HG03378 (cell line): ENCODE results near the gene CISD1.

Experiments used
- ATAC-seq: cut with Tn5 transposase; IDR thresholded peaks from one replicate; pipeline ENCODE4 v1.9.1; 2021; ENCODE audit warnings: mild to moderate bottlenecking, moderate library complexity; ENCODE audit not compliant: unreplicated experiment

CISD1 gene

DNA sequence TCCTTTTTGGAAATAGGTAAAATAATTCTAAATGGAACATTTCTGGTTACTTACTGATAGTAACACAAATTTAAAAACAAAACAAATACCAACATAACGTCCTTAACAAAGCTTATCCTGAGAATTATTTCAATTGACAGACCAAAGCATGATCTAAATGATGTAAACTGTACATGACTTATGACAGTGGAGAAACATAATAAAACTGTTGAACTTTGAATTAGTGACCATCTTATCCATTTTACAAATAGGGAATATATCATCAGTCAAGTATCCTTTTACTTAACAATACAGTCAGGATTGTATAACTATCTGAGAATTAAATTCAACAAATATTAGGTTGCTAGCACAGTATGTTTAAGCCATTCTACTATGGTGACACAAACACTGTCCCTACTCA is 3.7 kb upstream of the CISD1 start:
- ATAC-seq: no peak

DNA sequence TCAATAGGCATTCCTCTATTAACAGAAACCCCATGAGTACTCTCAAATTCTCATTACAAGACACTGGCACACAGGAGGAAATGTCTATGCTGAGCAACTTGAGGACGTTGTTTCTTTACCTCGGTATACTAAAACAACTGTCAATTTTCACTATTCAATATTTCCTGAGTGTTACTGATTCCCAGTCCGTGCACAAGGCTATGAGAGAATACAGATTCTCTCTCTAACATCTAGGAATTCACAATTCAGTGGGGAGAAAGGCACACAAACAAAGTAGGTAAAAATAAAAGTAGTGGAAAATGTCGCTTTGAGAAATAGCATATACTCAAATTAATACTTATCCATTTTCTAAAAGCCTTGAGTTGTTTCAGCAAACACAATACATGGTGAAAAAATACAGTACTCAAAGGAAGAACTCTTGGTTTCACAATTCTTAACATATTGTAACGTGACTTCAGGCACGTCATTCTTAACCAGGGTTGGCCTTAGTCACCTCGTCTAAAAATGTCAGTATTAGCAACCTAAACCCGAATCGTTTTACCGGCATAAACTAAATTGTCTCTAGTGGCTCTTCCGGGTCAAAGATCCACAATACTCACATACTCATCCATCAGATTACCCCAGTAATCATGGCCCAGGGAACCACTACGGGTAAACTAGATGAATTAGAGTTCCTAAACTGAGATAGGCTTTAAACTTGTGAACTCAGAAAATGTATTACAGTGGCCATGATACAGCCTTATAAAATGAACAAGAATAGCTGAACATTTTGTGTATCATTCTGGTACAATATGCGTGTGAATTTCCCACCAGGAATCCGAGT is 2.7 kb upstream of the CISD1 start:
- ATAC-seq: peak; percentile 31

- no peak for ATAC-seq
Measured at GRCh38 chr10:58266826-58267712, 1.9 kb upstream of the CISD1 start.

GRCh38 chr10:58267713-58268453 is 1.1 kb upstream of the CISD1 start, which contains the start of gene IPMK:
Gene IPMK, minus strand, starts transcription at chr10:58267894. Its CDS starts 283 bp downstream, at chr10:58267611.
- ATAC-seq: peak; percentile 36

DNA sequence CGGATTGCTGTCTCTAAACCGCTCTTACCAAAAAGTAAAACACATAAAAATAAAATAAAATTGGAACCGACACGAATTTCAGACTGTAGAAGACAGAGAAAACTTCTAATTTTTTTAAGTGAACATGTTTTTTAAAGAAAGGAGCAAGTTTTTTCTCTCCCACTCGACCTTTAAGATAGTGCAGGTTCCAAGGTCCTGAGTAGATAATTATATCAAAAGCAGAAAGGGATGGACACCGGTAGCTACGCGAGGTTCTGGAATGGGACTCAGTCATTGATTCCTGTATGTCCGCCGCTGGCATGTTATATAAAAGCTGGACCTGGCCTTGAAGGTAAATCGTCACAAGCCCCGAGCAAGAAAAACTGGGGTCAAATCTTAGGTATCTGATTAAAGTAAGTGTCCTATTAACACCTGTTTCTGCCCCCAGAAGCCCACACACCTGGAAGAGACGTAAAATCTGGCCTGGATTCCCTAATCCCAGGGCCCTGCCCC is 462 bp upstream of the CISD1 start:
- no peak for ATAC-seq

- no peak for ATAC-seq
Measured at GRCh38 chr10:58269782-58270290, 874 bp downstream of the CISD1 start.

GRCh38 chr10:58275261-58275660 is 6.3 kb downstream of the CISD1 start:
- ATAC-seq: no peak

- no peak for ATAC-seq
Measured at GRCh38 chr10:58275908-58276307, 6.9 kb downstream of the CISD1 start.

GRCh38 chr10:58278274-58278961 is 9.5 kb downstream of the CISD1 start:
- no peak for ATAC-seq

DNA sequence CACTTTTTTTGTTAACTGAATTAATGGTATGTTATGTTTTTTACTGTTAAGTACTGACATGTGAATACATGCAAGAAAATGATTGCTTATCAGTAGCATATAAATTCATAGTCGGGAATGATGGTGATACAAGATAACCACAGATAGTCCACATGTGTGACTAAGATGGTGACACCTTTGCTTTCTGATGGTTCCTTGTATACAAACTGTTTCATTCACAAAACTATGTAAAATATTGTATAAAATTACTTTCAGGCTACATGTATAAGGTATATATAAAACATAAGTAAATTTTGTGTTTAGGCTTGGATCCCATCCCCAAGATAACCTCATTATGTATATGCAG is 10.0 kb downstream of the CISD1 start:
- no peak for ATAC-seq

GRCh38 chr10:58280477-58280876 is 11.5 kb downstream of the CISD1 start:
- no peak for ATAC-seq

GRCh38 chr10:58281092-58281752 is 12.3 kb downstream of the CISD1 start:
- ATAC-seq: no peak

- ATAC-seq: peak; percentile 99
Measured at GRCh38 chr10:58282615-58283014, 13.7 kb downstream of the CISD1 start.

GRCh38 chr10:58291538-58292174 is 22.7 kb downstream of the CISD1 start:
- ATAC-seq: peak; percentile 92

- no peak for ATAC-seq
Measured at GRCh38 chr10:58293989-58294388, 25.0 kb downstream of the CISD1 start.

DNA sequence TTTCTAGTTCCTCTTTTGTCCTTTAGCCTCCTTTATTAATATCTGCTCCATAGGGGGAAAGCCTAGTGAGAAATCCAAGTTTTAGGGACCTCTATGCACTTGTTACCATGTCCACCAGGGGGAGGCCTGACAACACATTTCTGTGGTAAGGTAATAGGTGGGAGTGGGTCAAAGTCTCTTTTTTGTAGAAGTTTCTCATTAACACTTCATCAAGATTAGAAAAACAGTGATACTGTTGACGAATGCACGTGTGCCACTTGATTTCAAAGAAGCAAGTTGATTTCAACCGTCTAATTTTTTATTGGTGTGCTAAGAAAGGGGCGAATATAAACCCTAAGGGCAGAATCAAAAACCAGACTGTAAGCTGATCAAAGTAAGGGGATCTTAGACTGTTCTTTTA is 30.6 kb downstream of the CISD1 start:
- peak; percentile 96 for ATAC-seq

GRCh38 chr10:58300676-58301075 is 31.7 kb downstream of the CISD1 start:
- ATAC-seq: no peak

DNA sequence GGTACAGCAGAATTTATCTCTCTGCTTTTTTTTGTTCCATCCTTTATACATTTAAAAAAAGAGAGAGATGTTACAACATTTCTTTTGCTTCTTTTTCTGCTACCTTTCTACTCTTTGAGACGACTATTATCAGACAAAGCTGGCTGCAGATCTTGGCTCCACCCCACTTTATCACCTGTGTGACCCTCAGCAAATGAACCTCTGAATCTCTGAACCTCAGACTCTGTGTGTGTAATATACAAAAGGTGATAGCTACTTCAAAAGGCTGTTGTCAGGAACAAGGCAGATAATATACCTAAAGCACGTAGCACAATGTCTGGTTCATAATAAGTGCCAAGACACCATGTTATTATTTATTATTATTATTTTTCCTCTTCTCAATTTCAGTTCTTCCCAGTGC is 33.3 kb downstream of the CISD1 start:
- no peak for ATAC-seq

DNA sequence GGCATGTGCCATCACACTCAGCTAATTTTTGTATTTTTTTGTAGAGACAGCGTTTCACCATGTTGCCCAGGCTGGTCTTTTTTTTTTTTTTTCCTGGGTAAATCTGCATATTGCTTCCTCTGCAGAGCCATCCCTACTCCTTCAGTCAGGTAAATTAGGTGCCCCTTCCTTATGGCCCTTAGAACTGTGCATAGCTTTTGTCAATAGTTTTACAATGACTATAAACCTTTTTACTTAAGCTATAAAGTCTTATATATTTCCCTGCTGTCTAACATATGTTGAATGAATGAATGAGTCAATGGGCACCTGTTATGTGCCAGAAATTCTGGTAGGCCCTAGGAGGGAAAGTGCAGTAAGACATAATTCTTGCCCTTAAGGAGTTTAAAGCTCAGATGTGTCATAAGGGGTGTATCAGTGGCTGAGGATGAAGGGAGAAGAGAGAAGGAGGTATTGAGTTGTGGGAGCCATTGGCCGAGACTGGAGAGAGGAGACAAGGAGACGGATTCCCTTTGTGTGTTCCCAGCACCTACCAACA is 35.2 kb downstream of the CISD1 start:
- no peak for ATAC-seq
